Measurements from ENCODE around the gene EPB41L1.

The EPB41L1 gene

DNA sequence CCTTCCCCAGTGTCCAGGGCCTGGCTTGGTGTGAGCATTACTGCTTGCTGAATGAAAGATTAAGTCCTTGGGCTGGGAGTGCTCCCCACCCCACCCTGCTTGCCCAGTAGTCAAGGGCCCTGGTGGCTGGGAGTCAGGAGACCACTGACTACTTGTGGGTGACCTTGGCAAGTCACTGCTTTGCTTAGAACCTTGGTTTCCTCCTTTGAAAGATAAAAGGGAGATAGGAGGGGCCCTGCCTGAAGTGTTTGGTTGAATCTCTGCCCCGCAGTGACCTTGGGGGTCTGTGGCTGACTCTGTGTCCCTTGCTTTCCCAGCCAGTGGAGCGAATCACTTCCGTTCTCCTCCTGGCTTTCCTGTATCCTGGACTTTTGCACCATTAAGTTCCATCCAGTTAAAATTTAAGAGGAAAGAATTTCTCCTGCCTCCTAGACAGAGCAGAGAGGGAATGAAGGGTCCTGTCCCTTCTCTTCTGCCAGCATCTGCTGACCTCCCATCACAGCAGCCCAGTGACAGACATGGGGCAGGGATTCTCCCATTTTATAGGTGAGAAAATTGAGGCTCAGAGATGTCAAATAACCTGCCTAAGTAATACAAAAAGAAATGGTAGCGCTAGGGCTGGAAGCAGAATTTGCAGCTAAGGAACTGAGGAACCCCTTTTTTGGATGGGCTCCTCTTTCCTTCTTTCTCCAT, 3.5 kb upstream of the EPB41L1 start:
- Histone ChIP-seq H2AFZ (ENCODE audit: low read depth, low read length) (no peak overlapping the region), H3K4me3 (ENCODE audit: low read length) (no peak overlapping the region), H3K4me1 (ENCODE audit: insufficient read depth, low read length) (peaks cover 15% of the 10 kb centered on the region), H3K9me3 (ENCODE audit: low read length) (no peaks in the 10 kb centered on the region), H3K27me3 (ENCODE audit: insufficient read depth, low read length) (no peaks in the 10 kb centered on the region), H3K36me3 (ENCODE audit: insufficient read depth, low read length) (no peaks in the 10 kb centered on the region)

GRCh38 chr20:36152261-36152660, 2.3 kb upstream of the EPB41L1 start:
- Histone ChIP-seq H3K9me3 (ENCODE audit: low read length) (no peaks in the 10 kb centered on the region), H3K27me3 (ENCODE audit: insufficient read depth, low read length) (no peaks in the 10 kb centered on the region), H3K4me1 (ENCODE audit: insufficient read depth, low read length) (peaks cover 15% of the 10 kb centered on the region), H2AFZ (ENCODE audit: low read depth, low read length) (no peak overlapping the region), H3K36me3 (ENCODE audit: insufficient read depth, low read length) (no peaks in the 10 kb centered on the region), H3K4me3 (ENCODE audit: low read length) (no peak overlapping the region)

GRCh38 chr20:36153204-36153603, 1.3 kb upstream of the EPB41L1 start:
- H3K4me1 ChIP-seq (ENCODE audit: insufficient read depth, low read length): peaks cover 15% of the 10 kb centered on the region
- no peak overlapping the region for H3K4me3 ChIP-seq (ENCODE audit: low read length)
- H3K27me3 ChIP-seq (ENCODE audit: insufficient read depth, low read length): no peaks in the 10 kb centered on the region
- H3K9me3 ChIP-seq (ENCODE audit: low read length): no peaks in the 10 kb centered on the region
- H3K36me3 ChIP-seq (ENCODE audit: insufficient read depth, low read length): no peaks in the 10 kb centered on the region
- no peak overlapping the region for H2AFZ ChIP-seq (ENCODE audit: low read depth, low read length)

DNA sequence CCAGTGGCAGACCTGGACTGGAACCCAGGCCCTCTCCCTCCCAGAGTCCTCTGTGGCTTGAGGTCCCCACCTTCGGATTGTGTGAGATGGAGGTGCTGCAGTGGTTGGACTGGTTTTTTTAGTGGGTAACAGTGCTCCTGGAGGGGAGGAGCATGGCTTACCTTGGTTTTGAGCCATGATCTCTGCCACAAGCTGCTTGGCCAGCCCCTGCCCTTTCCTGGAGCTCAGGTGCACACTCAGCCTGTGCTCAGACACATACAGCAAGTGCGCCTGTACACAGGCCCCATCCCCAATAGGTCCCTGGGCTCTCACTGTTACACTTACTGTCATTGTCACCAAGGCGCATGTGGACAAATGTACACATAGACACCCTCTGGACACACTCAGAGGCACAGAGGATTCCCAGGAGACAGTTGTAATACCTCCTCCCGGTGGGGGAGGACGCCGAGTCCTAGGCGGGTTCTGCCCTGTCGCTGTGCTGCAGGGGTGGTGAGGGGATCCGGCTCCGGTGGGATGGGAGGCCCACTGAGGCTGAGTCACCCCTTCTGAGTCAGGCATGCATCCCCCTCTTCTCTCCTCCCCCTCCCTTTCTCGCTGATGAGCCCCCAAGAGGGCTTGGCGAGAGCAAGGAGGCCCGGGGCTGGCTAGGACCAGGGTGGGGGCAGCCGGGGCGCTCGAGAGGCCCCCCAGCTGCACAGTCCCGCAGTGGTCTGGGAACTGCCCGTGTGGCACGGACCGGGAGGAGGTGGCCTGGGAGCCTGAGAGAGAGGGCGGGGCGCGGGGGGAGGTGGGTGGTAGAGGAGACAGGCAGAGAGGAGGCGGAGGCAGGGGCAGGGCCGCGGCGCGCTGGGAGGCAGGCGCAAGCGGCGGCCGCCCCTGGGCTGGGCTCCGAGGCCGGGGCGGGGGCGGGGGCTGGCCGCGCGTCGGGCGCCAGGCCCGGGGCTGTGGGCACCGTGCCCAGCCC, 522 bp upstream of the EPB41L1 start:
- no peaks in the 10 kb centered on the region for H3K36me3 ChIP-seq (ENCODE audit: insufficient read depth, low read length)
- H3K4me3 ChIP-seq (ENCODE audit: low read length): peak overlapping the region; percentile 59
- no peaks in the 10 kb centered on the region for H3K9me3 ChIP-seq (ENCODE audit: low read length)
- H3K27me3 ChIP-seq (ENCODE audit: insufficient read depth, low read length): no peaks in the 10 kb centered on the region
- H2AFZ ChIP-seq (ENCODE audit: low read depth, low read length): no peak overlapping the region
- peaks cover 15% of the 10 kb centered on the region for H3K4me1 ChIP-seq (ENCODE audit: insufficient read depth, low read length)

GRCh38 chr20:36155629-36155971, 1.1 kb downstream of the EPB41L1 start:
- Histone ChIP-seq H2AFZ (ENCODE audit: low read depth, low read length) (no peak overlapping the region), H3K9me3 (ENCODE audit: low read length) (no peaks in the 10 kb centered on the region), H3K4me3 (ENCODE audit: low read length) (peak overlapping the region; percentile 59), H3K36me3 (ENCODE audit: insufficient read depth, low read length) (no peaks in the 10 kb centered on the region), H3K27me3 (ENCODE audit: insufficient read depth, low read length) (no peaks in the 10 kb centered on the region), H3K4me1 (ENCODE audit: insufficient read depth, low read length) (peaks cover 15% of the 10 kb centered on the region)

DNA sequence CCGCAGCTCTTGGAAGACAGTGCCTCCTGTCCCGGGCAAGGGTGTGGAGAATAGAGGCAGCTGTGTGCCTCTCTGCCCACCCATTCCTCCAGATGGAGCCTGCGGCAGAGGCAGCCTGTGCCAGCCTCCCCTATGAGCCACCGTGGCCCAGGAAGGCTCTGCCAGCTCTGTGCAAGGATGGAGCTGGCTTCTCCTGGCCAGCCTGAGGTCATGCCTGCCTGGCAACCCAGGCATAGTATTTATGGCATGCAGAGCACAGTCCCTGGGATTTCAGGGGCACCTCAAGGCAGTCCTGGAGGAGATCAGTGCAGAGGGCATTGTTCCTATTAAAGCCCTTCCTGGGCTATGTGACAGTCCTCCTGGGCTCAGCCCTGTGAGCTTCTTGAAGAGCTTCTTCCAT, 1.5 kb downstream of the EPB41L1 start:
- Histone ChIP-seq H3K4me1 (ENCODE audit: insufficient read depth, low read length) (peaks cover 15% of the 10 kb centered on the region), H3K36me3 (ENCODE audit: insufficient read depth, low read length) (no peaks in the 10 kb centered on the region), H2AFZ (ENCODE audit: low read depth, low read length) (no peak overlapping the region), H3K27me3 (ENCODE audit: insufficient read depth, low read length) (no peaks in the 10 kb centered on the region), H3K9me3 (ENCODE audit: low read length) (no peaks in the 10 kb centered on the region), H3K4me3 (ENCODE audit: low read length) (no peak overlapping the region)

DNA sequence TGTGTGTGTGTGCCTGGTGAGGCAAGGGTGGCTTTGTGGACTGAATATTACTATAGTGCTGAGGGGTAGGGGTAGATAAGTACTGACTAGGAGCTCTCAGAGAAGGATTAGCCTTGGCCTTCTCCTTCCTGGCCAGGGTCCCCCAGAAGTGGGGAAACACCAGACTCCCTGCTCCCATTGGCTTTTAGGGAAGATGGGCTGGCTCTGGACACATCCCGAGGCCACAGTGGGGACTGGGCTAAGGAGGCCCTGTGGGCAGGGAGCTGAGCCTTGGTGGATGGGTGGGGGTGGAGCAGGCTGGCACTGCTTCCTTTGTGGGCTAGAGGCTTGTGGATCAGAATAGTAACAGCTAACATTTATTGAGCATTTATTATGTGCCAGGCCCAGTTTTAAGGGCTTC, 3.1 kb downstream of the EPB41L1 start:
- Histone ChIP-seq H2AFZ (ENCODE audit: low read depth, low read length) (no peak overlapping the region), H3K27me3 (ENCODE audit: insufficient read depth, low read length) (no peaks in the 10 kb centered on the region), H3K4me1 (ENCODE audit: insufficient read depth, low read length) (peaks cover 15% of the 10 kb centered on the region), H3K36me3 (ENCODE audit: insufficient read depth, low read length) (peaks cover 3% of the 10 kb centered on the region), H3K9me3 (ENCODE audit: low read length) (no peaks in the 10 kb centered on the region), H3K4me3 (ENCODE audit: low read length) (no peak overlapping the region)

DNA sequence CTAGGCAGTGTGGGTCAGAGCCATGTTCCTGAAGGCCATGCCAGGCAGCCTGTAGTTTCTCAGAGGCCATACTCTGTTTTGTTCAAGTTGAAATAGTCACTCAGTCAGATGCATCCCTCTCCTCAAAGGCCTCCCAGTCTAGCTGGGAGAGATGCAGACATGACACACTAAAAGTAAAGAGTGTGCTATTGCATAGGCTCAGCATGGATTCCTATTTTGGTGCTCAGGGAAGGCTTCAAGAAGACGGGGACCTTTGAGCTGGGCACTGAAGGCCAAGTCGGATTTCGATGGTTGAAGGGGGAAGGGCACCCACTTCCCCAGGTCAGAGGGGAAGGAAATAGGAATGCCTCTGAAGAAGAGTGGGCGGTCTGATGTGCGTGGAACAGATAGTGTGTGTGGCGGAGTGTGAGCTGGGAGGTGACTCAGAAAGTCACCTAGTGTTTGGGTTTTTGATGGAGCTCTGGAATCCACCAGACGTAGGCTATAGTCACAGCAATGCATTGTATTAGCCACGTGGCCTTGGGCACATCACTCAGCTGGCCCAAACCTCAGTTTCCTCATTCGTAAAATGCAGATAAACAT, 3.7 kb downstream of the EPB41L1 start:
- H2AFZ ChIP-seq (ENCODE audit: low read depth, low read length): no peak overlapping the region
- H3K9me3 ChIP-seq (ENCODE audit: low read length): no peaks in the 10 kb centered on the region
- H3K4me1 ChIP-seq (ENCODE audit: insufficient read depth, low read length): peaks cover 15% of the 10 kb centered on the region
- peaks cover 3% of the 10 kb centered on the region for H3K36me3 ChIP-seq (ENCODE audit: insufficient read depth, low read length)
- no peaks in the 10 kb centered on the region for H3K27me3 ChIP-seq (ENCODE audit: insufficient read depth, low read length)
- H3K4me3 ChIP-seq (ENCODE audit: low read length): no peak overlapping the region

DNA sequence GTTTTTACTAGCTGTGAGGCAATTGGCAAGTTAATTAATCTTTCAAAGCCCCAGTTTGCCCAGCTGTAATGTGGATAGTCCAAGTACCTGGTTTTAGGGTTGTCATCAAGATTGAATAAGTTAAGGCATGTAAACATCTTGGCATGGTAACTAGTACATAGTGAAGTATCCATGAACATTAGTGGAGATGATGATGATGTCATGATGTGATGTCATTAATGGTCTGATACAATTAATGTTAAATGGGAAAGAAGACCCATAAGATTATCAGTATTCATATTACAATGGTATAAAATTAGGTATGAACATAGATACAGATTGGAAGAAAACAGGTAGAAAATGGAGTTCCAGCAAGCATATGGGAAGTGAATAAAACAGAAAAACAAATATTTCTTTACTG, 5.3 kb downstream of the EPB41L1 start:
- Histone ChIP-seq H3K4me1 (ENCODE audit: insufficient read depth, low read length) (peaks cover 9% of the 10 kb centered on the region), H3K27me3 (ENCODE audit: insufficient read depth, low read length) (no peaks in the 10 kb centered on the region), H2AFZ (ENCODE audit: low read depth, low read length) (no peak overlapping the region), H3K36me3 (ENCODE audit: insufficient read depth, low read length) (peaks cover 3% of the 10 kb centered on the region), H3K4me3 (ENCODE audit: low read length) (no peak overlapping the region), H3K9me3 (ENCODE audit: low read length) (no peaks in the 10 kb centered on the region)

DNA sequence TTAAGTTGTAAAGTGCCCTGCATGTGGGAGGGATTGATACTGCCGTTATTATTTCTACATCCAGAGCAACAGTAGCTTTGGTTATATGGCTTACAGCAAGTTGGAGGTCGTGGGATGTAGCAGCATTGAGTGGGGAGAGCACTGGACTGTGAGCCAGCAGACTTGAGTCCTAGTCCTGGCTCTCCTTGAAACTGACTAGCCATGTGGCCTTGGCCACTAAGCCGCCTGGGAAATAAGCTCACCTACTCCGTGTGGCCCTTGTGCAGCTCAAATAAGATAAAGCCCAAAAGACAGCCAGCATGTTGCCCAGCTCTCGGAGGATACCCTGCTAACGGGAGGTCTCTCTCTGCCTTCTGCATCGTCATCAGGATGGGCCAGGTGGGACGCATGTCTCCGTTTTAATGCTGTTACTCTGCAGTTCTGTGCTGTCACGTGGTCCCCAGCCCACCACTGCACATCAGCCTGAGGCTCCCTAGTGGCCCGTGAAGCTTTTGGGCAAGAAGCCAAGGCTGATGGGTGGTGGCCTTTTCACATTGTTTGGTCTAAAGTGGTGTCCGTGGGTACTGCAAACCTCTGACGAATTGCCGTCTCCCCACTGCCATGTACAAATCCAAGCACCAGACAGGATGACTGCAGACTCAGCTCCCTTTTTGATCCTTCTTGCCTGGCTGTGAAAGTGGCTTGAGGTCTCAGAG, 7.9 kb downstream of the EPB41L1 start:
- Histone ChIP-seq H3K4me1 (ENCODE audit: insufficient read depth, low read length) (no peaks in the 10 kb centered on the region), H3K36me3 (ENCODE audit: insufficient read depth, low read length) (peaks cover 3% of the 10 kb centered on the region), H3K4me3 (ENCODE audit: low read length) (no peak overlapping the region), H3K27me3 (ENCODE audit: insufficient read depth, low read length) (no peaks in the 10 kb centered on the region), H3K9me3 (ENCODE audit: low read length) (no peaks in the 10 kb centered on the region), H2AFZ (ENCODE audit: low read depth, low read length) (no peak overlapping the region)

DNA sequence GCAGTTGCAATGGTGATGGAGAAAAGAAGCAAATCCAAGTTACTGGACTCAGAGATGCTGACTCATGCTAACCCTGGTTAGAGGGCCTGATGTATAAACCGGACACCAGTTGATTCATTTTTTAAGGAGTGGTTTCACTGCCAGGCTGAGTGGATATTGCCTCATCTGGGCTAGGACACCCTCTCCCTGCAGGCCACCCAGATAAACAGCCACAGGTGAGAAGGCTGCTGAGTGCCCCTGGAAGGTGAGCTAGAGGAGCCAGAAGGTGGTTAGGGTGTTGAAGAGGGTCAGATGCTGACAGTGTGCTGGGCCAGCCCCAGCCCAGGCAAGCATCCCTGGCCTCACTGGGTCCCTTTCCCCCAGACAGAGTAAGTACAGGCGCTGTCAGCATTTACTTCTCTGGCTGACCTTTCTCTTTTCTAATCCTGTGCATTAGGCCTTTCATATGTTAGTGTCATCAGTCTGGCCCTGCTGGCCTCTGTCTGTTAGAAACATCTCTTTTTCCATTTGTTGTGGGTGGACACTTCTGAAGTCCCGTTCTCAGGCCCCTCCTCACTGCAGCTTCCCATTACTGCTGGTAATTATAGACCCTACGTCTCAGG, 13.5 kb downstream of the EPB41L1 start:
- H3K9me3 ChIP-seq (ENCODE audit: low read length): no peaks in the 10 kb centered on the region
- H3K4me3 ChIP-seq (ENCODE audit: low read length): no peak overlapping the region
- no peaks in the 10 kb centered on the region for H3K36me3 ChIP-seq (ENCODE audit: insufficient read depth, low read length)
- no peaks in the 10 kb centered on the region for H3K27me3 ChIP-seq (ENCODE audit: insufficient read depth, low read length)
- H3K4me1 ChIP-seq (ENCODE audit: insufficient read depth, low read length): peaks cover 28% of the 10 kb centered on the region
- H2AFZ ChIP-seq (ENCODE audit: low read depth, low read length): no peak overlapping the region

DNA sequence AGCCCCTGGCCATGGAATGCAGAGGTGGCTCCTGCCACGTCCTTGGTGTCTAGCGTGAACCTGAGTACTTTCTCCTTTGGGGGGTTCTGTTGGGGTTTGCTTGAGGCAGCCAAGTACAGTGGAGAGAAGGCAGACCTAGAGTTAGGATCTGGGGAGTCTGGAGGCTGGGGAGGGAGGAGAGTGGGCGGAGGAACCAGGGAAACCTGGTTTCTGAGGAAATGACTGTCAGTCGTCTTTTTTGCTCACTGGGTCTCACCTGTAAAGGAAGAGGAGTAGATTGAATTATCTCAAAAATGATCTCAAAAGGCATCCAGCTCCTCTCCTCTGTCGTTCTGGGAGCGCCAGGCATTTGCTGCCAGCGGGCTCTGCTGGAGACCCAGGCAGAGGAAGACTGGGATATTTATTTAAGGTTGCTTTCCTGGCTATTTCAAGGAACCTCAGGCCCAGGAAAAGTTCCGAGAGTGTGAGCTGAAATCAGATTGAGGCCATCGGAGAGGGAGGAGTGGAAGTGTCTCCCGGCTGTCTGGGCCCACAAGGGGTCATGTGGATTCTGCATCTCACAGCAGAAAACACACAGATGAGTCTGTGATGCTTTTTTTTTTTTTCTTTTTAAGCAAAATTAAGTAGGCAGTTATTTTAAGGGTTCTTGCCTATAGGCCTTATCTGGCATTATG, 16.1 kb downstream of the EPB41L1 start:
- Histone ChIP-seq H3K27me3 (ENCODE audit: insufficient read depth, low read length) (no peaks in the 10 kb centered on the region), H2AFZ (ENCODE audit: low read depth, low read length) (no peak overlapping the region), H3K4me3 (ENCODE audit: low read length) (no peak overlapping the region), H3K4me1 (ENCODE audit: insufficient read depth, low read length) (peaks cover 45% of the 10 kb centered on the region), H3K9me3 (ENCODE audit: low read length) (no peaks in the 10 kb centered on the region), H3K36me3 (ENCODE audit: insufficient read depth, low read length) (peaks cover 7% of the 10 kb centered on the region)

All from neuron (in vitro differentiated cells).